Medulla oblongata (tissue), 1 donor: ENCODE results near the gene SDC4.

Source experiments
- DNase-seq: peaks from one replicate; pipeline ENCODE4 v3.0.0-alpha.2; 2015; ENCODE audit errors: extremely low spot score

SDC4 gene, protein sequence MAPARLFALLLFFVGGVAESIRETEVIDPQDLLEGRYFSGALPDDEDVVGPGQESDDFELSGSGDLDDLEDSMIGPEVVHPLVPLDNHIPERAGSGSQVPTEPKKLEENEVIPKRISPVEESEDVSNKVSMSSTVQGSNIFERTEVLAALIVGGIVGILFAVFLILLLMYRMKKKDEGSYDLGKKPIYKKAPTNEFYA

DNA sequence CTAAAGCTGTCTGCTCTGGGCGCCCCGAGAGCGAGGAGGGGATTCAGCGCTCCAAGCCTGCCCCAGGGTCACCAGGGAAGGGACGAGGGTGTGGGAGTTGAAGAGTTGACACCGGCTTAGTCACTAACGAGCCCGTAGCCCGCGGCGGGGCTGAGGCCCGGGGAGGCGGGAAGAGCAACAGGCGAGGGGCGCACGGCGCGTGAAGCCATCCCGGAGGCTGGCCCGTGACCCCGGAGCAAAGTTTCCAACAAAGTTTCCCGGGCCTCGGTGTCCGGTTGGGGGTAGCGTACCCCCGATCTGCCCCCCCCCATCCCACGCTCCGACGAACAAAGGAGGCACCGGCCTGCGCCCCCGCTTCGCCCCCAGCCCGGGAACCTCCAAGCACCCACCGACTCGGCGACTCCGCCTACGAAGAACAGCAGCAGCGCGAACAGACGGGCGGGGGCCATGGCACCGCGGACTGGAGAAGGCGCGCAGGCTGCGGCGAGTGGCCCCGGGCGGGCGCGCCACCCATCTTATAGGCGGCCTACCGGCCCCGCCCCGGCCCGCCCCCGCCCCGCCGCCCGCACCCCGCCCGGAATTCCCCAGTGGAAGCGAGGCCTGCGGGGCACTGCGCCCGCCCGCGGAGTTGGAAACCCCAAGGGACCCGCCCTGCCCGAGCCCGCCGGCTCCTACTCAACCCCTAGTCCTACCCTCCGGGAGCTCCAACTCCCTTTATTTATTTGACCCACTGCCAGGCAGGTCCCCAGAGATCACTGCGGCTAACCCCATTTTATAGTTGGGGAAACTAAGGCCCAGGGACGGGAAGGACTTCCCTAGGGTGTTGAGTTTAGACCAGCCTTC lies at the start of gene SDC4:
Gene SDC4 (minus strand): TSS at position 489 of the 843 bp plus-strand sequence. CDS start 40 bp downstream, at position 449.
- no peak for DNase-seq

DNA sequence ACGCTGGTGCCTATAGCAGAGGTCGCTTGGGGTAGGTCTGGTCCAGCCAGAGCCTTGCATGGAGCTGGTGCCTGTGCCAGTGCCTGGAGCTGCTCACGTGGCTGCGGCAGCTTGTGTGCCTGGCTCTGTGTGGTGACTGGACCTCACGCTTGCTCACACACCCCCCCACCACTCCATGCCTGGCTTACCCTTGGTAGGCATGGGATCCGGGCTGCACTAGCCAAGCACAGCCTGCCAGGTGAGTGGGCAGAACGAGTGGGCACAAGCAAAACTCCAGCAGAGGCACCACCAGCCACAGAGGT lies 46.8 kb upstream of the SDC4 start:
- no peak for DNase-seq

DNA sequence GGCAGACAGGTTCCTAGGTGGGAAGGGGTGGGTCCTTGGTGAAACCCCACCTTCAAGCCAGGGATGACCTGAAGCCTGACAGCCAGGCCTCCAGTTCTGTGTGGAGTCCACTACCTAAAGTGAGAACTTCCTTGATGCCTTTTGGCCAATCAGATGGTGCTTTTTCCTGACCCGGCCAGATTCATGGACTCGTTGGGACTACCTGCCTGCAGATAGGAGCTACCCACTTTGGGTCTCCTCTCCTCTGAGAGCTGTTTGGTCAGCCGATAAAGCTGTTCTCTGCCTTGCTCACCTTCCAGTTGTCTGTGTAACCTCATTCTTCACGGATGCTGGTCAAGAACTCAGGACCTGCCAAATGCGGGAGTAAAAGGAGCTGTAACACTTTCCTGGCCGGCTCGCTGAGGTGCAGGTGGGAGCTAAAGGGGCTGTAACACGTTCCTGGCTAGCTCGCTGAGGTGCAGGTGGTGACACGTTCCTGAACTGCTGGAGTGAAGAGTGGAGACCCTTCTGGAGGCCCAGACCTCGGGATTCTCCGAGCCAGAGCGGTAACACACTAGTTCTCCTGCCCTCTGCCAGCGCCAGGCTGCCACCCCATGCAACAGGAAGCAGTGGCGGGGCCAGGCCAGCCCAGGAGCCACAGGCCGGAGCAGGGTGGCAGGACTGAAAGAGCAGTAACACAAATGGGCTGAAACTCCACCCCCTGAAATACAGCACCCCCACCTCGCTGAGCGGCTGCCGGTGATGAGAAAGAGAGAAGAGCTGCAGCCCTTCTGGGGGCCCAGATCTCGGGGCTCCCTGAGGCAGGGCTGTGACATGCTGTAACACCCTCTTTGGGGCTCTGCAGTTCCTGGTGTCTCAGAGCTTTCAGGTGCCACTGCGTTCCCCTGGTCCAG lies 46.2 kb upstream of the SDC4 start:
- DNase-seq = no peak

DNA sequence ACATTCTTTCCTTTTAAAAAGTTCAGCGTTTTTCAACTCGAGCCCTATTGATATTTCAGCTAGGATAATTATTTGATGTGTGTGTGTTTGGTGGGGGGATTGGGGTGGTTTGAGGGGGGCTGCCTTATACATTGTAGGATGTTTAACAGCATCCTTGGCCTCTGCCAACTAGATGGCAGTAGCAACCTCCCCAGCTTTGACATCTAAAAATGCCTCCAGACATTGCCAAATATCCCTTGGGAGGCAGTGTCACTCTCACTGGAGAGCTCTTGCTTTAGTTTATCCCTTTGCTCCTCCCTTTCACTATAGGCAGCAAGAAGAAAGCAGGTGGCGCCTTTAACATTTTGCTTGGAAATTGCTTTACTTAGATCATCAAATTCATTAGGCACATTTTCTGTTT lies 44.5 kb upstream of the SDC4 start:
- peak; percentile 55 for DNase-seq

DNA sequence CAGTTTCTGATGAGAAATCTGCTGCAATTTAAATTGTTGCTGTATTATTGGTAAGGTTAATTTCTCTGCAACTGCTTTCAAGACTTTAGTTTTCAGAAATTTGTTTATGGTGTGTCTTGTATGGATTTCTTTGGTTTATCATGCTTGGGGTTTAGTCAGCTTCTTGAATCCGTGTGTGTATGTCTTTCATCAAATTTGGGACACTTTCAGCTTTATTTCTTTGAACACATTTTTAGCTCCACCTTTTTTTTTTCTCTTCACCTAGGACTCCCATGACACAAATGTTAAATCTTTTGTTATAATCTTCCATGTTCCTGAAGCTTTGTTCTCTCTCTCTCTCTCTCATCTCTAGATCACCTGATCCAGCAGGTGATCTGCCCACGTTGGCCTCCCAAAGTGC lies 43.3 kb upstream of the SDC4 start:
- no peak for DNase-seq

DNA sequence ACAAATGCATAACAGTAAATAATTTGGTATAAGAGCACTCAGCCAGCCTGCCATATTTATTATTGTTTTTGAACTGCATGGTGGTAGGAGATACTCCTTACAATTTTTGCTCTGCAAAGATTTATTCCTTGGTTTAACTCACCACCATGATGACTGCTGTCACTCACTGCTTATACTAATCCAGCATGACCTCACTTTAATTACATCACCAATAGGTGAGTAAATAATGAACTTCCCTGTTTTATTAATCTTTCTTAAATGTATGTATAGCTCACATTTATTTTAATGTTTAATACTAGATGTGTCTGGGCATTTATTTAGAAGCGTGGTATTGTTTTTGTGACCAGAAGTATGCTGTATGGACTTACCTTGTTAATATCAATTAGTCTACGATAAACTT lies 42.7 kb upstream of the SDC4 start:
- DNase-seq = no peak

DNA sequence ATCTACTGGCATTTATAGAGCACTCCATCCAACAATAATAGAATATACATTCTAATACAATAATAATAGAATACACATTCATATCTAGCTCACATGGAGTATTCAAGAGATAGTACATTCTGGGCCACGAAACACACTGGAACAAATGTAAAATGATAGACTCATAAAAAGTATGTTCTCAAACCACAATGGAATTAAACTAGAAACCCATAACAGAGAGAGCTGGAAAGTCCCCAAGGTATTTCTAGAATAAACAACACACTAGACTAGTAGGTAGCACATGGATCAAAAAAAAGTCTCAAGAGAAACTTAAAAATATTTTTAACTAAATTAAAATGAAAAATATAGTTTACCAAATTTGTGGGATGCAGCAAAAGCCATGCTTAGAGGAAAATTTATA lies 39.0 kb upstream of the SDC4 start:
- no peak for DNase-seq

DNA sequence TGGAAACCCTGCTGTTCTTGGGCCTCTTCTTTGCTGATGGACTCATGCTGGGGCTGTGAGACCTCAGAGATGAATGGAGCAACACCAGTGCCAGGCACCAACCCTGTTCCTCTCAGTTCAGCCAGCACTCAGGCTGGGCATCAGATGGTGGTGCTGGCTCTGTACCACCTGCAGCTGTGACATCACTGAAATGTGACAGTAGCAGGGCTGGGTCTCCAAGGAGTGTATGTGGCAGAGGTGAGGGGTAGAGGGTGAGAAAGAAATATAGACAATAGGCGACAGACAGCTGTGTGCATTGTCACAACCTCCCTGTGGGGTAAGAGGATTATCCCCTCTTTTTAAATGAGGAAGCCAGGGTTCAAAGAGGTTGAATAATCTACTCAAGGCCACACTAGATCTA lies 30.0 kb upstream of the SDC4 start, which contains the start of gene TP53TG5:
Gene TP53TG5 (minus strand): TSS at position 135 of the 400 bp plus-strand sequence. CDS start 89 bp downstream, at position 46.
- DNase-seq = peak; percentile 80

DNA sequence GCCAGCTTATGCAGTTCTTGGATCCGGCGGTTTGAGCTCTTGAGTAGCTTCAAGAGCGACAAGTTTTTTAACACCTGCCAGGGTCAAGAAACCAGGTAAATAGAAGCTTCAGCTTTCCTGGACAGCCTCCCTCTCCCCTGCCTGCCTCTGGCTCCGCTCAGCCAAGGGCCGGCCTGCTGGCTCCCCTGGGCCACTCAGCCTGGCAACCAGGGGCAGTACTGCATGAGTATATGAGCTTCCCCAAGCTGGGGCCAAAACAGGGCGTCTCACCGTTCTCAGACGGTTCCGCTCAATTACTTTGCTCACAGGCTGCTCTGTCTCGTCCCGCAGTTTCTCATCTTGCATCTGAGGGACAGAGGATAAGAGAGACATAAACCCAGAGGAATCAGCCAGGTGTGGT lies 29.0 kb upstream of the SDC4 start:
- no peak for DNase-seq

DNA sequence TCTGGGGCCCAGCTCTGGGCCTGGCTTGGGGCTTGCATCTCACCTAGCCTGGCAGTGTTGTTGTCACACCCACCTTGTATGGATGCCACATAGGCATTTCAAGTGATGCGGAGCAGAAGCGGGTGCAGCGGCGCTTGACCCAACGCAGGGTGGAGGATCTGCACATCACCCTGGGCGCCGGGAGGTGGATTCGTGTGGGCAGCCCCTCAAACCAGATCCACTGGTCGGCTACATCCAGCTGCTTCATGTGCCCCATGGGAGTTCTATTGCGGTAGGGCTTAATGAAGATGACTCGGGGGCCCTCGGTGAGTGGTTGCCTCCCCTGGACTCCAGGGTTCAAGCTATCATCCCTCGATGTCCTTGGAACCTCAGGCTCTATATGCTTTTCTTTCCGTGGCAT lies 26.7 kb upstream of the SDC4 start:
- DNase-seq = no peak

DNA sequence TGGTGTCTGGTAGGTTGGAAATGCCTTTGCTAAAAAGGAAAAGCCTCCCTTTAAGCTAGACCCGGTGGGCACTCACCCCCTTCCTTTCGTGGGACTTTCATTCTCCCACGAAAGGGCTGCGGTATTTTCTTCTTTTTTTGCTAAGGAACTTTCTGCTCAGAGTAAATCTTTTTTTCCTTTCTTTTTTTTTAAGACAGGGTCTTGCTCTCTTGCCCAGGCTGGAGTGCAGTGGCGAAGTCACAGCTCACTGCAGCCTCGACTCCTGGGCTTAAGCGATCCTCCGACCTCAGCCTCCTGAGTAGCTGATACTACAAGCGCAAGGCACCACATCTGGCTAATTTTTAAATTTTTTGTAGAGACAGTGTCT lies 25.9 kb upstream of the SDC4 start:
- DNase-seq = no peak

DNA sequence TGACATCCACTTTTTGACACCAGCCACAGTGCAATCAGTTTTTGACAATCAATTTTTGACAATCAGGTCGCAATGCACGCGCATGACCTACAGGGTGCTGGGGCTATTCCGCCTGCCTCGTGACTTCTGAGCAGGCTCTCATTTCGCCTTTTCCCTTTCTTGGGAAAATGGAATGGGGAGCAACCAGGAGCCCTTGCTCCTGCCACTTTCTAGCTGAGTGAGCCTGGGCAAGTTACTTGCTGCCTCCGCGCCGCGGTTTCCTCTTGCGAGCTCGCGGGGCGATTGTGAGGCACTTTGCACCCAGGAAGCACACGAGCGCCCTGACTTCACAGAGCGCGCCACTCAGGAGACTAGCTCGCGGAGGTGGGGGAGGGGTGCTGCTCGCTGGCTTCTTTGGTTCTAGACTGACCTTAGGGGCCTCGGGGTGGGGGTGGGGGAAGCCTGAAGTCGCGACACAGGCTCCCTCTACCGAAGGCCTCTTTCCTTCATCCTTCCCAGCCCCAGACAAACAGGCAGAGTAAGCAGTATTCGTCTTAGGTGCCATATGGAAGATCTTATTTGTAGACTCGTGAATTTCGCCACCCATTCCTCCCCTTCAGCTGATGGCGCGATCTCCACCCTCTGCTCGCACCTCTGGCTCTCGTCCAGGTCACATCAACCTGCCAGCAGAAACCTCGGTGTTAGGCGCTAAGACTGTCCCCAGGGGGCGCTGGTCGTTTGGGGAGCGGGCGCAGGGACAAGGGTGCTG lies 25.3 kb upstream of the SDC4 start:
- peak; percentile 96 for DNase-seq

DNA sequence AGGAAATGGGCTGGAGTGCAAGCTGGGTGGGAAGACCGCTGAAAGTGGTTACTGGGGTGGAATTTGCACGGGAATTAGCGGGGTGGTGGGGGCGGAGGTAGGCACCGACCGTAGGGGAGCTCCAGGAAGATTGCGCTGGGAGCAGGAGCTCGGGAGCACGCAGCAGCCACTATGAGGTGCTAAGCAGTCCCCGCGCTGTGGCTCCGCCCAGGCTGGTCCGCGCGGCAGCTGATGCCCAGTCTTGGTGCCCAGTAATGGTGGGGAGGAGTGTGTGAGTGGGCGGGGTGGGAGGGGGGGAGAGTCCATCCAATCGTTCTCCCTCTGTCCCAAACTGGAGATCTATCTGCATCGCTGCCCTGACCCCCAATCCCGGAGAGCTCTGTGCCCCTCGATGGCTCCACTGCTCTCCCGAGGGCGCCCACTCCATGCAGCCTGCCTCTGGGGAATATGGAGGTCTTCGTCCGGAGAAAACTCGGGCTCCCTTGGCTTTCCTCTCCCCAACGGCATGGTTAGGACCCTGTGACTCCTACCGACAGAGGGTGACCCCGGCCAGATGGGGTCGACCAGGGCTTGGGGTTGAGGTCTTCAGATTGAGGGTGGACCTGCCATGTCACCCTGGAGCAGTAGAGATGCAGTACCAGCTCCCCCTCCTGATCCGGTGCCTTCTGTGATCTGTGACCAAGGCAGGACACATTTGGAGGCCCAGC lies 24.6 kb upstream of the SDC4 start:
- DNase-seq = peak; percentile 70

DNA sequence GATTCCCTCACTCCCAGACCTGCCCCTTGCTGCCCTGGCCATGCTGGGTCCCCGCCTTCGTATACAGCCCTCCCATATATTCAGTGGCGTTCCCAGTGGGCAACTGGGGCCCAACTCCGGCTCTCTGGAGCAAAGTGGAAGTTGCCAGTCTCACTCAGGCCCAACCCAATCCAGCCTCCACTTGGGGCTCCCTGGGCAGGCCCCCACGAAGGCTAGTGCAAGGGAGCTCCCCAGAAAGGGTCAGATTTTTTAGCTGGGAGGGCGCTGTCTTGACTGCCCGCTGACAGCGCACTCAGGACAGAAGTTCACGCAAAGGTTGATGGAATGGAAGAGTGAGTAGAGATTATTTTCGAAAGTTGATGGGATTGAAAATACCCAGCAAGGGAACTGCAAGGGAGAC lies 24.0 kb upstream of the SDC4 start:
- DNase-seq = no peak

DNA sequence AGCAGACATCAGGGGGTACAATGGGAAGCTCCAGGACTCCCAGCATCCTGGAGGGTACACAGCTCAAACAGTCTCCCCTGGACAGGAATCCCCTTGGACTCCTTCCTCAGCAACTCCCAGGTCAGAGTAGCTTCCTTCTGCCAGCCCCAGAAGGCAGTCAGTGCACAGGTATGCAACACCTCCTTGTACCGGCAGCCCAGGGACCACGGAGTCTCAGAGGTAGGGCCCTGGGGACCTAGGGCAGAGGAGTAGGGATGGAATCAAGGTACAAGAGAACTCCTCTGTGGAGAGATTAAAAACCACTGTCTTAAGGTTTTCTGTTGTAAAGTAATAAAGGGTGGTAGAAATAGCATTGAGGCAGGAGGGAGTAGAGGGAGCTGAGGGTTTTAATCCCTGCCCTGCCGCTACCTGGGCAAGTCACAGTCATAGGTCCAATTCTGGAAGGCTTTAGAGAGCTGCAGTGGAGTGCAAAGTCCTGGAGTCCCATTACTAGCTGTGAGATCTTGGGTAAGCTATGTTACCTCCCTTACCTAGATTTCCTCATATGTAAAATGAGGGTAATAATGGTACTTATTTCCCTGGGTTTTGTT lies 22.4 kb upstream of the SDC4 start:
- no peak for DNase-seq

DNA sequence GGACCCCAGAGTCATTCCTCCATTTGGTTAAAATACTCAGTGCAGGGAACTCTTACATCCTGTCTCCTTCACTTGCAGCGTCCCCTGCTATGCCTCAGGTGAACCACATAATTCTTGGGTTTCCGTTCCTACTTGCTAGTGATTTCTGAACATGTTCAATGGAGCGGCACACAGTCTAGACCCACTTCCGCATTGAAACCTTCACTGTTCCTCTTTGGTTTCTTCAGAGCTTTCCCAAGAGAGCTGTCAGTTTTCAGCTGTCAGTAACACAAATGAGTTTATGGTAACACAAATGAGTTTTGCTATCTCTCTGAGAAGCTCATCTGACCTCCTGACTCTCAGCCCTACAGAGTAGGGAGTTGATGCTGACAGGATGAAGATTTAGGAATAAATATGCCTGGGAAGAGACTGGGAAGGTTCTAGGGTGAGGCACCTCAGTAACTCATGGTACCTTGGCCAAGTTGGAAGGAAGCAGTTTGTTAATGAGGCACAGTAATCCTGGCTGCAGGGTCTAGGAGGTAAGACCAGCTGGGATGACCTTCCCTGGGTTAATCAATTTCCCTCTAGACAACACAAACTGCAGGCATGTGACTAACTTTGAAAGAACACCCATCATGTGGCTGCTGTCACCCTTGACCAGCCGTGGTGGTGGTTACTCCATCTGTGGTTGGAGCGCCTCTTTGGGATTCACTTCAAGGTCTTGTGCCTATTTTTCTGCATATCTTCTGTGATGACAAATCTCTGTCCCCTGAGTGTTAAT lies 20.2 kb upstream of the SDC4 start:
- peak; percentile 73 for DNase-seq

DNA sequence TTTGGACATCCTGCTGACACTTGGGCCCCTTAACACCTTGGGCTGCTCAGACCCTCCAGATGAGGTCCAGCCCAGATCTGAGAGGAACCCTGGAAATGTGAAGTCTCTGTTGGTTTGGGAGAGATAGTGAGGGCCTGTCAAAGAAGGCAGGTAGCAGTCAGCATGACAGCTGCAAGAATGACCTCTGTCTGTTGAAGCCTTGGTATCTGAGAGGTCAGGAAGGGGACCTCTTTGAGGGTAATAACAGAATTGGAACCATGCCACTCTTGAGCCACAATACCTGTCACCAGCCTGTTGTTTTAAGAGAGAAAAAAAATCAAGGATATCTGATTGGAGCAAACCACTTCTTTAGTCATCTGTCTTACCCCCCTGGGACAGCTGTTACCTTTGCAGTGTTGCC lies 18.9 kb upstream of the SDC4 start:
- no peak for DNase-seq

DNA sequence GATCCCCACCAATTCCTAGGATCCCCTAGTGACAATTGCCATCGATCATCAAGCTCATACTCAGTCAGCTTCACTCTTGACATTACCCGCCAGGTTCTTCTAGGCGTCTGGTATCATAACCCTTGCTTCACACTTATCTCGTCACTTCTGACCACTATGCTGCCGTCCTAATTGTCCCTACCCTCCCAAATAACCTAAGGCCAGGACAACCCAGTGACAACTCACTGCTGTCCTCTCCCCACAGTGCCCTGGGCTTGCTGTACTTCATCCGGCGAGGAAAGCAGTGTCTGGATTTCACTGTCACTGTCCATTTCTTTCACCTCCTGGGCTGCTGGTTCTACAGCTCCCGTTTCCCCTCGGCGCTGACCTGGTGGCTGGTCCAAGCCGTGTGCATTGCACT lies 18.4 kb upstream of the SDC4 start:
- DNase-seq = no peak

DNA sequence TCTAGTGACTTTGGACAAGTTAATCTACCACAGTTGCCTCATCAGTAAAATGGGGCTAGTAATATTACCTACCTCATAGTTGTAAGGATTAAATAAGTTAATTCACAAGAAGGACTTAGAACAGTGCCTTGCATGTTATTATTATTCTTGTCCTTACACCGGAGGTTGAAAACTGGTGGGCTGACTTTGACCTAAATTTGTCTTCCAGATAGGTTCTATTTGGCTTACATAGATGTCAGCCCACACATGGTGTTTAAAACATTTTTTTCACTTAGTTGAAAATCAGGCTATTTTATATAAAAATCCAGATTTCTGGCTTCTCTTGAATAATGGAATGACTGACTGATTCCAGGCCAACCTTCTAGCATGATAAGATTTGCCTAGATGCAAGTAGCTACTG lies 18.0 kb upstream of the SDC4 start:
- DNase-seq = no peak

DNA sequence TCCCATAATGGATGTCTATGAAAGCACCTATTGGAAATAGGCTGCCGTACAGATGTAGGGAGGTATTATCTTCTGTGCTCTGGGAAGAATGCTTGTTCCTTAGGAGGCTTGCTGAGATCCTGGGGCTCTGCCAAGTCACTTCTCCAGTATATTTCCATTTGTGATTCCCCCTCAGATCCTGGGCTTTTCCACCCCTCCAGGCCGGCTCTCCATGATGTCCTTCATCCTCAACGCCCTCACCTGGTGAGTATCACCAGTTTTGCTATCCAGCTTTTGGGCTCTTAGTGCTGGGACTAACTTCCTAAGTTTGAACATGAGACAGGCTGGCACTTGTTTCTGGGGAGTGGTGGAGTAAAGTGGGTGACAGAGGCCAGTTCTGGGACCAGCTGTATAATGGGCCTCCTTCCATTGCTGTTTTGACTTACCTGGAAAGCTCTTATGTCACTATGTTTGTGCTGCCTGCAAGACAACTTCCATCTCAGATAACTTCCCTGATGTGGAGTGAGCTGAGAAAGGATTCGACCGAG lies 17.3 kb upstream of the SDC4 start:
- no peak for DNase-seq
